ENCODE measurements around the gene HTR4. TPM values are rescaled to one million over a fixed set of nuclear protein-coding genes. Genes with fewer than 3 reads are reported as not detected.

Gene HTR4
- total and polyA plus RNA-seq, 2 donors (not counting 3 experiments of a cell fraction or from before 2014, with no cell fraction given): not detected

DNA sequence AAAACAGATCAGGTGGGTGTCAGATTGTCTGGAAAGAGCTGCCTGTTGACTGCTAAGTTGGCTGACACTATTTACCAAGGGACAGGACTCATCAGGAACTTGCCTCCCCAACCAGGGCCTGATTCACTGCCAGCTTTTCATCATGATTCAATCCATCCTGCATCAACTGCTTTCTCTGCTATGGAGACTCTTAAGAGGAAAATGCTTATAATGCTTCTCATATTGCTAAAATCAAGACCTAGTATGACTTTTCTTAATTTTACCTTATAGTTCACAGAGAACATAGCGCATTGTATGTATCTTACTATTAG lies 21.3 kb downstream of the HTR4 start:
- FAIRE-seq (no peak), DNase-seq (ENCODE audit: low read depth, low spot score) (no peak)
- TF ChIP-seq FOS (IDR thresholded peaks at IDR 0.05; ENCODE audit: borderline replicate concordance, insufficient read depth, low read length) (no peak), POLR2A (IDR thresholded peaks at IDR 0.05; ENCODE audit: low read depth, low read length) (no peak), EZH2 (IDR thresholded peaks at IDR 0.05; ENCODE audit: borderline replicate concordance, low read depth, low read length, severe bottlenecking) (no peak)
- TF ChIP-seq, protein P1, sequence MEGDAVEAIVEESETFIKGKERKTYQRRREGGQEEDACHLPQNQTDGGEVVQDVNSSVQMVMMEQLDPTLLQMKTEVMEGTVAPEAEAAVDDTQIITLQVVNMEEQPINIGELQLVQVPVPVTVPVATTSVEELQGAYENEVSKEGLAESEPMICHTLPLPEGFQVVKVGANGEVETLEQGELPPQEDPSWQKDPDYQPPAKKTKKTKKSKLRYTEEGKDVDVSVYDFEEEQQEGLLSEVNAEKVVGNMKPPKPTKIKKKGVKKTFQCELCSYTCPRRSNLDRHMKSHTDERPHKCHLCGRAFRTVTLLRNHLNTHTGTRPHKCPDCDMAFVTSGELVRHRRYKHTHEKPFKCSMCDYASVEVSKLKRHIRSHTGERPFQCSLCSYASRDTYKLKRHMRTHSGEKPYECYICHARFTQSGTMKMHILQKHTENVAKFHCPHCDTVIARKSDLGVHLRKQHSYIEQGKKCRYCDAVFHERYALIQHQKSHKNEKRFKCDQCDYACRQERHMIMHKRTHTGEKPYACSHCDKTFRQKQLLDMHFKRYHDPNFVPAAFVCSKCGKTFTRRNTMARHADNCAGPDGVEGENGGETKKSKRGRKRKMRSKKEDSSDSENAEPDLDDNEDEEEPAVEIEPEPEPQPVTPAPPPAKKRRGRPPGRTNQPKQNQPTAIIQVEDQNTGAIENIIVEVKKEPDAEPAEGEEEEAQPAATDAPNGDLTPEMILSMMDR (IDR thresholded peaks at IDR 0.05; ENCODE audit: extremely low read depth in 1 of 2, insufficient read depth in 1 of 2, low read depth in 1 of 2, low read length in 2 of 2): no peak
- no TSS peak for BruUV-seq (replicated peaks)
- no peaks in the 10 kb centered on the region for H3K79me2 ChIP-seq (ENCODE audit: control insufficient read depth, insufficient read depth, low read length)
- H3K4me3 ChIP-seq (replicated peaks in 1 of 3; ENCODE audit: insufficient read depth in 1 of 3, low read depth in 1 of 3, low read length in 3 of 3): no peak overlapping the region
- no peaks in the 10 kb centered on the region for H3K9me1 ChIP-seq (replicated peaks; ENCODE audit: control insufficient read depth, extremely low read depth, insufficient read depth, low read length)
- dilution Hi-C loops (cut with MboI; ENCODE audit: extremely low pct_ligation_motif_present, low sequenced_read_pairs): no loop called here
- POLR2A ChIA-PET: no interaction called here
- no peaks in the 10 kb centered on the region for H3K27me3 ChIP-seq (ENCODE audit: control insufficient read depth in 2 of 2, insufficient read depth in 2 of 2, low read length in 2 of 2)
- H3K9ac ChIP-seq (replicated peaks; ENCODE audit: extremely low read depth, insufficient read depth, low read length): no peak overlapping the region
- no peaks in the 10 kb centered on the region for H3K9me3 ChIP-seq (replicated peaks; ENCODE audit: control insufficient read depth, insufficient read depth, low read length)
- no peaks in the 10 kb centered on the region for H3K36me3 ChIP-seq (ENCODE audit: control insufficient read depth in 2 of 2, extremely low read depth in 1 of 2, insufficient read depth in 2 of 2, low read length in 2 of 2)
- no peak overlapping the region for H2AFZ ChIP-seq (ENCODE audit: low read depth, low read length)
- no peaks in the 10 kb centered on the region for H4K20me1 ChIP-seq (replicated peaks; ENCODE audit: control insufficient read depth, extremely low read depth, insufficient read depth, low read length)
- no peaks in the 10 kb centered on the region for H3K4me1 ChIP-seq (ENCODE audit: control insufficient read depth, extremely low read depth, insufficient read depth, low read length)
- intact Hi-C loops (cut with micrococcal nuclease): no loop called here
- H3K27ac ChIP-seq (ENCODE audit: insufficient read depth, low read depth, low read length): no peak overlapping the region
- H3K4me2 ChIP-seq (ENCODE audit: insufficient read depth, low read length): no peak overlapping the region
- CTCF ChIA-PET: no interaction called here

DNA sequence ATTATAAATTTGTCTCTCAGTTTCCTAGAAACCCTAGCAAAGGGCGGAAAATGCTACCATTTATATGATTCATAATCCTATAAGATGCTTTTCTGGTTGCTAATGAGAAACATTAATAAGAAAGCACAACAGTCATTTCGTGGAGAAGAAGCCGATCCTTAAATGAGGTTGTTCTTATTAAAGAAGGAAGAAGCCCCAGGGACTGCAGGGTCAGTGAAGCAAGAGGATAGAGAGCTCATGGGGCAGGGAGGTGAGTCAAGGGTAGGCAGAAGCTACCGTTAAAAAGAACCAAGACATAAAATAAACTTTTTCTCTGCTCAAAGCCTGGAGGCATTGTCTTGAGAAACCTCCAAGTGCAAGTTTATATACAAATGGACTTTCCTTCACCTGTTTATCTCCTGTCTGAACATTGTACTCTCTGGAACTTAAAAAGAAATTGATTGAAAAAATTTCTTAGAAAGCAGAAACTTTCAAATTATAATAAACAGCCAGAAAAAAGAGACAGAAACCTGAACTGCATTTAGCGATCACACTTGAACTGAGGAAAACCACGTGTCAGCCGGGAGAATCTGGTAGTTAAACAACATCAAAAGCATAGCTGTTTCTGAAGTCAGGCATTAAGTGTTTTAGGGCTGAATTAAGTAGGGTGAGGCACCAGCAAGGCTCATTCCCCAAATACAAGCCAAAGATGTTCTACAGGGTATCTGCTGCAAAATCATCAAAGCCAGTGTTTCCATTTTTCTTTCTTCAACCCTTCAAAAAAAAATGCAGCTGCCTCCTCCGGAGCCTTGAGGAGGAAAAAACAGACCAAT lies 21.9 kb downstream of the HTR4 start:
- H3K79me2 ChIP-seq (ENCODE audit: control insufficient read depth, insufficient read depth, low read length): no peaks in the 10 kb centered on the region
- no peaks in the 10 kb centered on the region for H3K9me3 ChIP-seq (replicated peaks; ENCODE audit: control insufficient read depth, insufficient read depth, low read length)
- no peak overlapping the region for H2AFZ ChIP-seq (ENCODE audit: low read depth, low read length)
- TF ChIP-seq POLR2A (IDR thresholded peaks at IDR 0.05; ENCODE audit: low read depth, low read length): no peak
- TF ChIP-seq JUN (IDR thresholded peaks at IDR 0.05; ENCODE audit: borderline replicate concordance, insufficient read depth, insufficient read length, low read depth): no peak
- TF ChIP-seq, protein P1 (IDR thresholded peaks at IDR 0.05; ENCODE audit: extremely low read depth in 1 of 2, insufficient read depth in 1 of 2, low read depth in 1 of 2, low read length in 2 of 2): no peak
- TF ChIP-seq POLR2AphosphoS5 (IDR thresholded peaks at IDR 0.05; ENCODE audit: insufficient read depth, low read depth, low read length): no peak
- TF ChIP-seq, protein P2, sequence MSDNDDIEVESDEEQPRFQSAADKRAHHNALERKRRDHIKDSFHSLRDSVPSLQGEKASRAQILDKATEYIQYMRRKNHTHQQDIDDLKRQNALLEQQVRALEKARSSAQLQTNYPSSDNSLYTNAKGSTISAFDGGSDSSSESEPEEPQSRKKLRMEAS (IDR thresholded peaks at IDR 0.05; ENCODE audit: insufficient read depth, insufficient read length): no peak
- TF ChIP-seq EZH2 (IDR thresholded peaks at IDR 0.05; ENCODE audit: borderline replicate concordance, low read depth, low read length, severe bottlenecking): no peak
- no peaks in the 10 kb centered on the region for H3K4me1 ChIP-seq (ENCODE audit: control insufficient read depth, extremely low read depth, insufficient read depth, low read length)
- DNase-seq (ENCODE audit: low read depth, low spot score): no peak
- dilution Hi-C loops (cut with MboI; ENCODE audit: extremely low pct_ligation_motif_present, low sequenced_read_pairs) (no loop called here), intact Hi-C loops (cut with micrococcal nuclease) (no loop called here)
- no peak overlapping the region for H3K9ac ChIP-seq (replicated peaks; ENCODE audit: extremely low read depth, insufficient read depth, low read length)
- no peaks in the 10 kb centered on the region for H3K36me3 ChIP-seq (ENCODE audit: control insufficient read depth in 2 of 2, extremely low read depth in 1 of 2, insufficient read depth in 2 of 2, low read length in 2 of 2)
- no peak overlapping the region for H3K4me3 ChIP-seq (replicated peaks in 1 of 3; ENCODE audit: insufficient read depth in 1 of 3, low read depth in 1 of 3, low read length in 3 of 3)
- no peaks in the 10 kb centered on the region for H3K27me3 ChIP-seq (ENCODE audit: control insufficient read depth in 2 of 2, insufficient read depth in 2 of 2, low read length in 2 of 2)
- CTCF ChIA-PET: no interaction called here
- no peaks in the 10 kb centered on the region for H3K9me1 ChIP-seq (replicated peaks; ENCODE audit: control insufficient read depth, extremely low read depth, insufficient read depth, low read length)
- no peak overlapping the region for H3K4me2 ChIP-seq (ENCODE audit: insufficient read depth, low read length)
- POLR2A ChIA-PET: no interaction called here
- no TSS peak for BruUV-seq (replicated peaks)
- no peak for FAIRE-seq
- H4K20me1 ChIP-seq (replicated peaks; ENCODE audit: control insufficient read depth, extremely low read depth, insufficient read depth, low read length): no peaks in the 10 kb centered on the region
- H3K27ac ChIP-seq (ENCODE audit: insufficient read depth, low read depth, low read length): no peak overlapping the region
